KMS-11 (cell line): ENCODE data around the gene NSG2.

Experiments used
- H2AFZ ChIP-seq: fragments of 200-600 bp; sonication (generic); 2 replicates; pipeline ENCODE4 v1.6.1; 2016; ENCODE audit warnings: antibody characterized with exemption, mixed run types, low read depth
- H3K27ac ChIP-seq: fragments of 200-600 bp; sonication (generic); 2 replicates; pipeline ENCODE4 v1.6.1; 2016; ENCODE audit warnings: mild to moderate bottlenecking, mixed run types
- H3K27me3 ChIP-seq: fragments of 200-600 bp; sonication (generic); 2 replicates; pipeline ENCODE4 v1.6.1; 2017; ENCODE audit warnings: mild to moderate bottlenecking, low read depth, mixed run types, moderate library complexity; ENCODE audit not compliant: insufficient read depth
- H3K36me3 ChIP-seq: fragments of 200-600 bp; sonication (generic); 2 replicates; pipeline ENCODE4 v1.6.1; 2017; ENCODE audit warnings: mild to moderate bottlenecking, mixed run types; ENCODE audit not compliant: insufficient read depth
- H3K4me1 ChIP-seq: fragments of 200-600 bp; sonication (generic); 2 replicates; pipeline ENCODE4 v1.6.1; 2016; ENCODE audit warnings: mild to moderate bottlenecking, low read depth, mixed run types; ENCODE audit not compliant: poor library complexity, severe bottlenecking
- H3K4me2 ChIP-seq: fragments of 200-600 bp; sonication (generic); 2 replicates; pipeline ENCODE4 v1.7.0; 2016; ENCODE audit warnings: mild to moderate bottlenecking, mixed run types
- H3K4me3 ChIP-seq: fragments of 200-600 bp; sonication (generic); IDR thresholded peaks from 2 replicates; pipeline ENCODE4 v1.6.1; 2017; ENCODE audit warnings: low read depth, low read length, mixed read lengths; ENCODE audit not compliant: insufficient read depth
- H3K79me2 ChIP-seq: fragments of 200-600 bp; sonication (generic); 2 replicates; pipeline ENCODE4 v1.6.1; 2016; ENCODE audit warnings: low read depth, mixed run types; ENCODE audit not compliant: insufficient read depth
- H3K9ac ChIP-seq: fragments of 200-600 bp; sonication (generic); 2 replicates; pipeline ENCODE4 v1.6.1; 2016; ENCODE audit warnings: mild to moderate bottlenecking, mixed run types
- H4K20me1 ChIP-seq: fragments of 200-600 bp; sonication (generic); 2 replicates; pipeline ENCODE4 v1.6.1; 2016; ENCODE audit warnings: mild to moderate bottlenecking, mixed run types; ENCODE audit not compliant: insufficient read depth
- TF ChIP-seq, protein P1 (sequence below): fragments of 200-600 bp; sonication (generic); conservative IDR thresholded peaks from 2 replicates; pipeline ENCODE4 v1.6.1; 2017; ENCODE audit warnings: low read depth, mild to moderate bottlenecking, antibody characterized with exemption, low read length, moderate library complexity, mixed read lengths

Gene NSG2

DNA sequence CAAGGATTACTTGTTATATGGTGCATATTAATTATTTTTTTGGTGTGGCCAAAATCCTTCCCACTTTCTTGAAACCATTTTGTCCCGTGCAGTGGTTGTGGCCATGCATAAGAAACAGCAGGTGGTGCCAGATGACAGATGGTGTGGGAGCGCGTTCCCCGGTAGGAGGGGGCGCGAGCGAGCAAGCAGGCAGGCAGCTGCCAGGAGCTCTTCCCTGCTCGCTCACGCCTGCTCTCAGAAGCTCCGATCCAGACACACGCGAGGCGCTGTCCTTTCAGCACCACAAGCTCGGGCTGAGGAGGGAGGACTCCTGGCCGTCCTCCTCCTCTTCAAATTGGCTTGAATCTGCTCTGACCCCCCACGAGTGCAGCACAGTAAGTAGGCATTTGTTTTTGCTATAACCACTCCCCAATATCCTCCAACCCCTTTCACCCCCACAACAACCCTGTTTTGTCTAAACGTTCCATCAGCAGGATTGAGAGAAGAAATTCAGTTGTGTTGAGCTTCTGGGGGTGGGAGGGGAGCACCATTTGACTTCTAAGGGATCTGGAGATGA is at the start of gene NSG2:
Gene NSG2, plus strand, starts transcription at position 237 of the 556 bp plus-strand sequence. CDS start 1,050 bp downstream, outside the sequence.
- Histone ChIP-seq H3K36me3 (no peaks in the 10 kb centered on the region), H3K4me1 (no peaks in the 10 kb centered on the region), H4K20me1 (no peaks in the 10 kb centered on the region), H3K4me3 (no peak within 1 kb of the TSS), H3K9ac (no peak within 1 kb of the TSS), H3K27me3 (no peaks in the 10 kb centered on the region), H3K4me2 (no peak within 1 kb of the TSS), H3K79me2 (no peaks in the 10 kb centered on the region), H3K27ac (no peak within 1 kb of the TSS), H2AFZ (no peak within 1 kb of the TSS)
- TF ChIP-seq, protein P1, sequence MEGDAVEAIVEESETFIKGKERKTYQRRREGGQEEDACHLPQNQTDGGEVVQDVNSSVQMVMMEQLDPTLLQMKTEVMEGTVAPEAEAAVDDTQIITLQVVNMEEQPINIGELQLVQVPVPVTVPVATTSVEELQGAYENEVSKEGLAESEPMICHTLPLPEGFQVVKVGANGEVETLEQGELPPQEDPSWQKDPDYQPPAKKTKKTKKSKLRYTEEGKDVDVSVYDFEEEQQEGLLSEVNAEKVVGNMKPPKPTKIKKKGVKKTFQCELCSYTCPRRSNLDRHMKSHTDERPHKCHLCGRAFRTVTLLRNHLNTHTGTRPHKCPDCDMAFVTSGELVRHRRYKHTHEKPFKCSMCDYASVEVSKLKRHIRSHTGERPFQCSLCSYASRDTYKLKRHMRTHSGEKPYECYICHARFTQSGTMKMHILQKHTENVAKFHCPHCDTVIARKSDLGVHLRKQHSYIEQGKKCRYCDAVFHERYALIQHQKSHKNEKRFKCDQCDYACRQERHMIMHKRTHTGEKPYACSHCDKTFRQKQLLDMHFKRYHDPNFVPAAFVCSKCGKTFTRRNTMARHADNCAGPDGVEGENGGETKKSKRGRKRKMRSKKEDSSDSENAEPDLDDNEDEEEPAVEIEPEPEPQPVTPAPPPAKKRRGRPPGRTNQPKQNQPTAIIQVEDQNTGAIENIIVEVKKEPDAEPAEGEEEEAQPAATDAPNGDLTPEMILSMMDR, result peak; percentile 64

DNA sequence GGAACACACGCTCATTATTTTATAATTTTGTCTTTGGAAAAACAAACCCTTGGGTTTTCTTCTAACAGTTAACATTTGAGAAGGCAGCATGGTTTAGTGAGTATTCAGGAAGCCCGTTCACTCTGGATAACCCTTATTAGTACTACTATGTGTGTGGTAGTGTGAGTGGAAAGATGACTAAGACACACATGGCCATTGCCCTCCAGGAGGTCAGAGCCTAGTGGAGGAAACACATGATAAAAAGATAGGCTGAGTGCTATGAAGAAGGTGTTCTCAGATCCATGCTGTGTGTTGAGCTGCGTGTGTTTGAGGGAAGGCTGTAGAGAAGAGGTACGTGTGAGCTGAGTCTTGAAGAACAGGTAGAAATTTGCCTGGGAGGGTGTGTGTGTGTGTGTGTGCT is 48.2 kb upstream of the NSG2 start:
- Histone ChIP-seq H2AFZ (no peak overlapping the region), H3K27me3 (no peaks in the 10 kb centered on the region)
- TF ChIP-seq, protein P1, result no peak

DNA sequence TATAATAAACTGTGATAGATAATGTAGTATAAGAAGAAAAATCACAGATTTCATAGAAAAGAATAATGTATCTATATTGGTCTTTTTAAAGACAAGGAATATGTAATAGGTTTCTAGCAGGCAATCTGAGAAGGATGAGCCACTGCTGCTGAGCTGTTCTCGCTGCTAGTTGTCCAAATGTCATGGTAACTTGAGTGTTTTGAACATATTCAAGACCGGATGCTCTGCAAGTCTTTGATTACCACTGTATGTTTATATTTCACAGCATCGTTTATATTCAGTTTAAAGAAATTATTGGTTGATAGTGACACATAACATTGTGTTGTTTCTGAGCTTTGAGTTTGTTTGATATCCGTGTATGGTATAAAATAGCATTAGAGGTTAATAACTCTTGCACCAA is 47.0 kb upstream of the NSG2 start:
- Histone ChIP-seq H3K4me3 (no peak overlapping the region), H3K4me1 (no peaks in the 10 kb centered on the region), H3K9ac (no peak overlapping the region), H2AFZ (no peak overlapping the region), H3K4me2 (no peak overlapping the region), H3K79me2 (no peaks in the 10 kb centered on the region), H4K20me1 (no peaks in the 10 kb centered on the region), H3K27me3 (no peaks in the 10 kb centered on the region), H3K27ac (no peak overlapping the region), H3K36me3 (no peaks in the 10 kb centered on the region)
- TF ChIP-seq, protein P1, result no peak

More for the DNA sequence above, 48.2 kb upstream of the NSG2 start:
- no peak overlapping the region for H3K4me3 ChIP-seq
- H3K4me1 ChIP-seq, result no peaks in the 10 kb centered on the region
- no peaks in the 10 kb centered on the region for H3K36me3 ChIP-seq
- H3K4me2 ChIP-seq, result no peak overlapping the region
- H3K9ac ChIP-seq, result no peak overlapping the region
- no peak overlapping the region for H3K27ac ChIP-seq
- H4K20me1 ChIP-seq, result no peaks in the 10 kb centered on the region
- H3K79me2 ChIP-seq, result no peaks in the 10 kb centered on the region

DNA sequence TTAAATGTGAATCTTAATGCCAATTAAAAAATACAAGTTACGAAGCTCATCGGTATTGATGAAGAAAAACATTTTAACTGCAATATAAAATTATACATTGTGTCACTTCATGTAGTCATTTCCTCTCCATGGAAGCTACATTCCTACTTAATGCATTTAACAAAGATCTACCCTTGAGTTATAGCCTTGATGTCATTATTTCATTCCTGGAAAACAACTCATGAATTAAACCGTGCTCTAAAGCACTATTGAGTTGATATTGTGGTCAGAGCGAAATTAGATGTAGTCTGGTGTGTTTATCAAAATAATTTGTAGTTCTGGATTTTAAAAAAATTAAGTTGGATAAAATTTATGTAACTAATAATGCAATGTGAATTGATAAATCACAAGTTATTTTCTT is 45.4 kb upstream of the NSG2 start:
- Histone ChIP-seq H3K9ac (no peak overlapping the region), H3K79me2 (no peaks in the 10 kb centered on the region), H3K4me1 (no peaks in the 10 kb centered on the region), H2AFZ (no peak overlapping the region), H3K4me3 (no peak overlapping the region), H3K27ac (no peak overlapping the region), H3K36me3 (no peaks in the 10 kb centered on the region), H3K27me3 (no peaks in the 10 kb centered on the region), H4K20me1 (no peaks in the 10 kb centered on the region), H3K4me2 (no peak overlapping the region)
- TF ChIP-seq, protein P1, result no peak
